Large intestine (tissue), 3 donors: ENCODE data around the gene LDB3. TPM values are rescaled to one million over a fixed set of nuclear protein-coding genes. Genes with fewer than 3 reads are reported as not detected.

ENCODE experiments used
- DNase-seq, 2 donors: peaks; one replicate each; pipeline versions ENCODE4 v3.0.0 to v3.0.0-alpha.2; 2013
- H3K27ac ChIP-seq: one replicate; pipeline ENCODE4 v1.5.1; 2013; ENCODE audit warnings: low read length
- H3K27me3 ChIP-seq: 2 replicates; pipeline ENCODE4 v1.6.1; 2013; ENCODE audit warnings: low read length; ENCODE audit not compliant: control insufficient read depth, insufficient read depth
- H3K36me3 ChIP-seq: 2 replicates; pipeline ENCODE4 v1.6.1; 2013; ENCODE audit warnings: low read length; ENCODE audit not compliant: control insufficient read depth, insufficient read depth
- H3K4me1 ChIP-seq: one replicate; pipeline ENCODE4 v1.6.1; 2013; ENCODE audit warnings: low read length; ENCODE audit not compliant: control insufficient read depth, insufficient read depth
- H3K4me3 ChIP-seq: one replicate; pipeline ENCODE4 v1.5.1; 2013; ENCODE audit warnings: low read length
- H3K9me3 ChIP-seq: one replicate; pipeline ENCODE4 v1.6.1; 2013; ENCODE audit warnings: mild to moderate bottlenecking, low read depth, low read length, moderate library complexity; ENCODE audit not compliant: control insufficient read depth
- WGBS: methylation state at CpG from one replicate; pipeline ENCODE4 v1.1.5; 2013; ENCODE audit warnings: low lambda C conversion rate; ENCODE audit not compliant: insufficient coverage; 5-methylcytosine and 5-hydroxymethylcytosine counted together
- polyA plus RNA-seq: library from polyadenylated mRNA; unstranded; fragments of 120-200 nt; gene quantifications from one replicate; pipeline ENCODE4 v1.2.1, GENCODE V29; 2013

The LDB3 gene
- polyA plus RNA-seq, 1 donor, result 4.0 TPM

DNA sequence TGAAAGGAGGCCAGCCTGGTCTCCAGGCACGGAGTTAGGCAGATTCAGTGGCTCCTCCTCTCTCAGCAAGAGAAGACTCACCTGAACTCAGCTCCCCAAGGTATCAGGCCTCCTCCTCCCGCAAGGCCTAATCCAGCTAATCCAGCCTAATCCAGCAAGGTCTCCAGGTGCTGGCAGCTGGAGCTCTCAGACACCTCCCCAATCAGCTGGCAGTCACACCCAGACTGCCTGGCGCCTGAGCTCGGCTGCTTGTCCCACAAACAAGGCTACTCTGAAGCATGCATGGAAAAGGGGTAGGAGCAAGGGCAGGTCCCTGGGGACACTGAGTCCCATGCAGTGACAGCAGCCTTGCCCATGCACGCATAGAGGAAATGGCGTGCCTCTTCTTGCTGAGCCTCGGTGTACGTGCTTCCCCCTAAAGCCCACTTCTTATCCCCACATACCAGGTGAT lies 17.3 kb upstream of the LDB3 start:
- peaks cover 9% of the 10 kb centered on the region for H3K4me1 ChIP-seq
- H3K9me3 ChIP-seq, result no peaks in the 10 kb centered on the region
- no peaks in the 10 kb centered on the region for H3K27me3 ChIP-seq
- no peak overlapping the region for H3K4me3 ChIP-seq
- DNase-seq, result no peak
- H3K27ac ChIP-seq, result no peak overlapping the region
- H3K36me3 ChIP-seq, result no peaks in the 10 kb centered on the region
- no CpG with 5 or more reads among the region's 8 CpGs for WGBS

DNA sequence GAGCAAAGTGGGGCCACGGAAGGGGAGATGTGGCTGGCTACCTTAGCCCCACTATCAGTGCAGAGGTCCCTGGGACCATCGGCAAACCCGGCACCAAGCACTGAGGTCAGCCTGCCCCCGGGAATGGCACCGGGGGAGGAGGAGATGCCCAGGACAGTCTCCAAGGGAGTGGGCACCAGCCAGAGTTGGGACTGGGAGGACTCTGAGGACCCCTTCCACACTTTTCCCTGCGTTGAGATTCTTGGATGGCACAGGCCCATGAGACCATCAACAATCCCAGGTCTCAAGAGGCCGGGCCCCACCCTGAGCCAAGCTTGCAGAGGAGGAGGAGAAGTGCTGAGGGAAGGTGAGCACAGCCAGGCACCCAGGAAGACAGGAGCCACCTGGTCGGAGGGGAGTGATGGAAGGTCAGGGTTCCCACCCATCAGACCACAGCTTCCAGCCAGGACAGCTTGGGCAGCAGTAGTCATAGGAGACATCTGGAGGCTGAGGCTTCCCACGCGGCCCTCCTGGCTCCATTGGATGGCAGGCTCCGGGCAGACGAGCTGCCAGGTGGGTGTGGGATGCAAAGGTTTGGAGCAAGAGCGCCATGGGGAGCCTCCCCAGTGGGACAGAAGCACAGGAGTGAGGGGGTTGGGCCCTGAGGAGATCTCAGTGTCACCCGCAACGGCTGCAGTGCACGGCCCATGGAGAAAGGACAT lies 16.5 kb upstream of the LDB3 start:
- Histone ChIP-seq H3K27me3 (no peaks in the 10 kb centered on the region), H3K27ac (no peak overlapping the region), H3K4me3 (no peak overlapping the region), H3K9me3 (no peaks in the 10 kb centered on the region), H3K36me3 (no peaks in the 10 kb centered on the region), H3K4me1 (peaks cover 9% of the 10 kb centered on the region)
- no CpG with 5 or more reads among the region's 16 CpGs for WGBS
- DNase-seq, result no peak

DNA sequence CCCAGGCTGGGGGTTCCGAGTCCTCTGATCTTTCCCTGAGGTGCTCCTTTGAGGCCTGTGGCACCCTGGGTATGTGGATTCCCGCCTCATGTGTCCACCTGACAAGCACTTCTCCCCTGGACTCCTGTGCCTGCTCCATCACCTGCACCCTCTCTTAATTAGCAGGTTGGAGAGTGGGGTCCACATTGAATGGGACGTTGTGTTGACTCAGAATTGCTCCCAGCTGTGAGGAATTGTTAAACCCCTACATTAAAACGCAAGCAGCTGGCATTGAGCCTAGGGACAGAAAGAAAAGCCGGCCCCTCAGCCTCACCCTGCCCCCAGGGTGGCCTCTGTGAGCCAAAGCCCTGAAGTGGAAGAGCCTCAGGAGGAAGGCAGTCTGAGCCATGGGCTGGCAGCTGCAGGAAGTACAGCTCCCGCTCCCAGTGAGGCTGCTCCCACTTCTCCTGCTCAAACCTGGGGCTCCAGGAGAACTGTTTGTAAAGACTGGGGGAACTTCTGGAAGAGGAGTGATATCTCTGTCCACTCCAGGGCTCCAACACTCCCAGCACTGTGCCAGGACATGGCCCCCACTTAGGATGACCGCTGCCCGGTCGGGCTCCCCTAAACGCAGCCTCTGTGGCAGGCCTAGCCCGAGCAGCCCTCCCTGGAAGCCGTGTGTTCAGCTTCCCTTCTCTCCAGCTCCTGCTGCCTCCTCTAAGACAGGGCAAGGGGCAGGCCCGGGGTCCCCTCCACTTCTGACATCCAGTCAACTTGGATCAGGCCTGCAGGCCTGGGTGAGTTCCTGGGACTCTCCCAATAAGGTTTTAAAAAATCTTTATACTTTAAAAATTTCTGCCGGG lies 15.7 kb upstream of the LDB3 start:
- no peaks in the 10 kb centered on the region for H3K36me3 ChIP-seq
- WGBS, result no CpG with 5 or more reads among the region's 14 CpGs
- H3K27ac ChIP-seq, result no peak overlapping the region
- H3K4me3 ChIP-seq, result no peak overlapping the region
- DNase-seq, result no peak
- H3K27me3 ChIP-seq, result no peaks in the 10 kb centered on the region
- H3K4me1 ChIP-seq, result peaks cover 9% of the 10 kb centered on the region
- no peaks in the 10 kb centered on the region for H3K9me3 ChIP-seq

DNA sequence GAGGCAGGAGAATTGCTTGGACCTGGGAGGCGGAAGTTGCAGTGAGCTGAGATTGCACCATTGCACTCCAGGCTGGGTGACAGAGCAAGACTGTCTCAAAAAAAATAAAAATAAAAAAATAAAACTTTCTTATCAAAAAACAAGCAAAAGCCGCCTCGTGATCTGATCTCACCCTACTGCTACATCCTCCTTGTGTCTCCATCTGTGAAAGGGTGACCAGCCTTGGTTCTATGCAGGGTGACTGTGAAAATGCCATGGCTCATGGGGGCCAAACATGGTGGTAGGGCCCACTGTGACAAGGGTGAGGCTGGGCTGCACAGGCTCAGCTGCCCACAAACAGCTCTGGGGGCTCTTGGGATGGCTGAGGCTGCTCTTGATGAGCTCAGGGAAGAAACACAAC lies 14.9 kb upstream of the LDB3 start:
- no peaks in the 10 kb centered on the region for H3K27me3 ChIP-seq
- WGBS, result no CpG with 5 or more reads among the region's 3 CpGs
- no peaks in the 10 kb centered on the region for H3K9me3 ChIP-seq
- DNase-seq, result no peak
- no peak overlapping the region for H3K4me3 ChIP-seq
- H3K4me1 ChIP-seq, result peaks cover 9% of the 10 kb centered on the region
- H3K36me3 ChIP-seq, result no peaks in the 10 kb centered on the region
- H3K27ac ChIP-seq, result no peak overlapping the region

DNA sequence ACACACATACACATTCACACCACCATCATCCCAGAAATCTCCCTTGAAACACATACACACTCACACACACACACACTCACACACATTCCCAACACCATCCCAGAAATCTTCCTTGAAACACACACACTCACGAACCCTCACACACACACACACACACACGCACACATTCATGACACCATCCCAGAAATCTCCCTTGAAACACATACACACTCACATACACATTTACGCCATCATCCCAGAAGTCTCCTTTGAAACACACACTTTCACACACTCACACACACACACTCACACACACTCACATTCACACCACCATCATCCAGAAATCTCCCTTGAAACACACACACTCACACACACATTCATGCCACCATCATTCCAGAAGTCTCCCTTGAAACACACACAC lies 14.3 kb upstream of the LDB3 start:
- Histone ChIP-seq H3K4me3 (no peak overlapping the region), H3K4me1 (peaks cover 7% of the 10 kb centered on the region), H3K36me3 (no peaks in the 10 kb centered on the region), H3K9me3 (no peaks in the 10 kb centered on the region), H3K27me3 (no peaks in the 10 kb centered on the region), H3K27ac (no peak overlapping the region)
- DNase-seq, result no peak
- no CpG with 5 or more reads among the region's 3 CpGs for WGBS

DNA sequence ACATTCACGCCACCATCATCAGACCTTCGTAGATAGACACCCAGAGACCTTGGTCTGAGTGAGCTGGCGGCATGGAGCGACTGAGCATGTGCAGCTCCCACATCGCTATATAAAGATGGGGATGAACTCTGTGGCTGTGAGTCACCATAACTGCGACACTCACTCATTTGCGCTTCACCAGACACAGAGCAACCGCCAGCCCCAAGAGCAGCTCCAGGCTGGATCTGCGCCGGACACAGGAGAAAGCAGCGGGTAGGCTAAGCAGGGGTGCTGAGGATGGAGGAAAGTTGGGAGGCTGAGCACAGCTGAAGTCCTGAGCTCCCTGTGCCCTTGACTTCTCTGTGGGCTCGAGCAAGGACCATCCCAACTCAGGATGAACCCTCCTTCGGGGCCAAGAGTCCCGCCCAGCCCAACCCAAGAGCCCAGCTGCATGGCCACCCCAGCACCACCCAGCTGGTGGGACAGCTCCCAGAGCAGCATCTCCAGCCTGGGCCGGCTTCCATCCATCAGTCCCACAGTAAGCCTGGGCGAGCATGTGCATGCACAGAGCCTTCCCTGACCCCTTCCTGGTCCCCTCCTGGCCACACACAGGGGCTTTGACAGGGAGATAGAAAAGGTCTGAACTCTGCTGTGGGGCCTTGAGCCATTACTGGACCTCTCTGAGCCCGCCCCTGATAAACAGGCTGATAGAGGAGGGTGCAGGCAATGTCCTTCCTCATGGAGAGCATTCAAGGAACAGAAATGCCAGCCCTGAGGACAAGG lies 13.7 kb upstream of the LDB3 start, which contains the start of gene OPN4:
Gene OPN4 (plus strand): TSS at position 137 of the 762 bp plus-strand sequence. CDS start 237 bp downstream, at position 374.
- Histone ChIP-seq H3K36me3 (no peaks in the 10 kb centered on the region), H3K4me3 (no peak within 1 kb of the TSS), H3K27me3 (no peaks in the 10 kb centered on the region), H3K4me1 (peaks cover 2% of the 10 kb centered on the region), H3K27ac (no peak within 1 kb of the TSS), H3K9me3 (no peaks in the 10 kb centered on the region)
- whole genome bisulfite sequencing, result 80% methylated on average over 2 of the region's 17 CpGs
- DNase-seq, result no peak

DNA sequence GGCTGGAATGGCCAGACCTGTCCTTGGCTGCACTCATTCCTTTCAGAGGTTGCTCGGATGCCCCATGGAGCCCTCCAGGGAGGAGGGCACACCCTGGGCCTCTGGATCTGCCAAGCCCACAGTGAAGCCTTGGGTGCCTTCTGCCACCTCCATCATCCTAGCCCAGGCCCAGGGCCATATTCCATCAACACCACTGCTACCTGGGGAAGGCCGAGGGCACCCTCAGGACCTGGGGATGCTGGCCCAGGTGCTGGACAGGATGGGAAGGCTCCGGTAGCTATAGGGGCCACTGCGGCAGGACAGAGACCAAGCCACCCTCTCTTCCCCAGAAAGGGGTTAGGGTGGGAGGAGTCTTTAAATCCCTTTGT lies 13.2 kb upstream of the LDB3 start:
- no CpG with 5 or more reads among the region's 4 CpGs for WGBS
- no peaks in the 10 kb centered on the region for H3K27me3 ChIP-seq
- H3K36me3 ChIP-seq, result no peaks in the 10 kb centered on the region
- no peaks in the 10 kb centered on the region for H3K4me1 ChIP-seq
- no peak overlapping the region for H3K27ac ChIP-seq
- H3K9me3 ChIP-seq, result no peaks in the 10 kb centered on the region
- no peak overlapping the region for H3K4me3 ChIP-seq
- DNase-seq, result no peak

DNA sequence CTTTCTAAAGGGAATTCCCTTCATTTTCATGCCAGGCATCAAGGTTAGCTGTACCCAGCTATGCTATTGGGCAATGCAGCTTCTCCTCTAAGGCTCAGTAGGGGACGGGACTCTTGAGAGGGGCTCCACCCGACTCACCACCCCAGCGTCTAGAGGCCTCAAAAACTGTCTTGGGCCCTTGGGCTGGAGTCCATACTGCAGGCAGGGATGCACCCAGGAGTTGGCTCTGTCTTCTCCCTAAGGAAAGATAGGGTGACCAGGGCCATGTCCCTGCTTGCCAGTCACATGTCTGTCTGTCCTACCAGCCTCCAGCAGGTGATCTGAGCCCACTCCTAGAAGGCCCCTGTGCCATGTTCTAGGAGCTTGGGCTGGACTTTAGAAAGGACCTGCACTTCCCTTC lies 12.7 kb upstream of the LDB3 start:
- Histone ChIP-seq H3K27ac (no peak overlapping the region), H3K4me1 (no peaks in the 10 kb centered on the region), H3K4me3 (no peak overlapping the region), H3K27me3 (no peaks in the 10 kb centered on the region), H3K9me3 (no peaks in the 10 kb centered on the region), H3K36me3 (no peaks in the 10 kb centered on the region)
- DNase-seq, result no peak
- no CpG with 5 or more reads among the region's 3 CpGs for WGBS

DNA sequence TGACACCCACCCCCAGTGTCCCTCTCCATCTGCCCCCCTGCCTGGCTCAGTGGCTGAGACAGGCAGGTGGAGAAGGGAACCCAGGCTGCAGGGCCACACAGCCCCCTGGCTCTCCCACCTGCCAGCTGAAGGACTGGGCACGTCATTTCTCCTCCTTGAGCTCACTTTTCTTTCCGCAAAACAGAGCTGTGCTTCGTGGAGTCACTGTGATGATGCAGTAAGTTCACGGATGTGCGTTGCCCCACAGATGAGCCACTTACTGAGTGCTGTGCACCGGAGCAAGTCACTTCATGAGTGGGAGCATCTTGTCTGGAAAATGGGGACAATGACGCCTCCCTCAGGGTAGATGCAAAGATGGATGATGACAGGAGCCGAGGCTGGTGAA lies 11.3 kb upstream of the LDB3 start:
- WGBS, result no CpG with 5 or more reads among the region's 8 CpGs
- Histone ChIP-seq H3K4me3 (no peak overlapping the region), H3K4me1 (no peaks in the 10 kb centered on the region), H3K27me3 (no peaks in the 10 kb centered on the region), H3K9me3 (no peaks in the 10 kb centered on the region), H3K36me3 (no peaks in the 10 kb centered on the region), H3K27ac (no peak overlapping the region)
- DNase-seq, result no peak

DNA sequence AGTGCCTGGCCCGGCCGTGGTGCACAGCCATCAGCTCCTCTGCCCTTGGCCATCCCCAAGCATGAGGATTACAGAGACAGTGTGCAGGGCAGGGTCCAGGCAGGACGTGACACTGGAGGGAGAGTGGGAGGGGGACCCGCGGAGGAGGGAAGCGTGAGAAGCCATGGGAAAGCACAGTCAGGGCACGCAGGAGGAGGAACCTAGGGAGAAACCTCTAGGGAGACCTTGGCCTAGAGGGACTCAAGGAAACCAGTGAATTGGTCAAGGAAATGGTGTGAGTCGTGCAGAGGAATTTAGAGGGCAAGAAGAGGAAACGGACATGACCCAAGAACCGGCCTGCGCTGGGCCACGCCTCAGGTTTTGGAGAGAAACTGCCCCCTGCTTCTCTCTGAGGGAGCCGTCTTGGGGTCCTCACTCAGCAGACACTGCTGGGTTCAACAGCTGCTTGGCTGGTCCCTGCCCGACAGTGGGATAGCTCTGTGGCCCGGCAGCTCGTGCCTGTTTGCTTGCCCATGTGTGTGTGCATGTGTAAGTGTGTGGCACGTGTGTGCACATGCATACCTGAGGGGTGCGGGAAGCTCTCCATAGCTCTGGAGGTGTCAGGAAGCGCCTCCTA lies 10.8 kb upstream of the LDB3 start:
- 61% methylated on average over 5 of the region's 19 CpGs for WGBS
- H3K4me1 ChIP-seq, result no peaks in the 10 kb centered on the region

More for the DNA sequence above, 10.8 kb upstream of the LDB3 start:
- Histone ChIP-seq H3K27ac (no peak overlapping the region), H3K27me3 (no peaks in the 10 kb centered on the region), H3K4me3 (no peak overlapping the region), H3K9me3 (no peaks in the 10 kb centered on the region), H3K36me3 (no peaks in the 10 kb centered on the region)
- no peak for DNase-seq
